ACC112 (cell line): ENCODE data around the gene PRKCE.

ENCODE experiments used
- H2AFZ ChIP-seq: fragments of 200-600 bp; sonication (generic); one replicate; pipeline ENCODE4 v1.6.0; 2017; ENCODE audit warnings: antibody characterized with exemption, low read length; ENCODE audit not compliant: unreplicated experiment
- H3K27ac ChIP-seq: fragments of 200-600 bp; sonication (generic); 2 replicates; pipeline ENCODE4 v1.5.1; 2014; ENCODE audit warnings: low read depth, mild to moderate bottlenecking, antibody characterized with exemption, low read length, moderate library complexity
- H3K27me3 ChIP-seq: fragments of 200-600 bp; sonication (generic); 2 replicates; pipeline ENCODE4 v1.6.1; 2014; ENCODE audit warnings: mild to moderate bottlenecking, antibody characterized with exemption, low read length, moderate library complexity, mixed read lengths; ENCODE audit not compliant: insufficient read depth
- H3K36me3 ChIP-seq: fragments of 200-600 bp; sonication (generic); 2 replicates; pipeline ENCODE4 v1.6.1; 2016; ENCODE audit warnings: mild to moderate bottlenecking, antibody characterized with exemption, low read length, moderate library complexity, mixed read lengths; ENCODE audit not compliant: insufficient read depth
- H3K4me1 ChIP-seq: fragments of 200-600 bp; sonication (generic); one replicate; pipeline ENCODE4 v1.6.1; 2016; ENCODE audit warnings: low read length, mixed read lengths; ENCODE audit not compliant: insufficient read depth, unreplicated experiment, control insufficient read depth
- H3K4me3 ChIP-seq: fragments of 200-600 bp; sonication (generic); 2 replicates; pipeline ENCODE4 v1.5.1; 2014; ENCODE audit warnings: mild to moderate bottlenecking, low read depth, low read length
- H3K79me2 ChIP-seq: fragments of 200-600 bp; sonication (generic); one replicate; pipeline ENCODE4 v1.6.0; 2016; ENCODE audit warnings: low read length; ENCODE audit not compliant: control insufficient read depth, unreplicated experiment, insufficient read depth

The PRKCE gene

DNA sequence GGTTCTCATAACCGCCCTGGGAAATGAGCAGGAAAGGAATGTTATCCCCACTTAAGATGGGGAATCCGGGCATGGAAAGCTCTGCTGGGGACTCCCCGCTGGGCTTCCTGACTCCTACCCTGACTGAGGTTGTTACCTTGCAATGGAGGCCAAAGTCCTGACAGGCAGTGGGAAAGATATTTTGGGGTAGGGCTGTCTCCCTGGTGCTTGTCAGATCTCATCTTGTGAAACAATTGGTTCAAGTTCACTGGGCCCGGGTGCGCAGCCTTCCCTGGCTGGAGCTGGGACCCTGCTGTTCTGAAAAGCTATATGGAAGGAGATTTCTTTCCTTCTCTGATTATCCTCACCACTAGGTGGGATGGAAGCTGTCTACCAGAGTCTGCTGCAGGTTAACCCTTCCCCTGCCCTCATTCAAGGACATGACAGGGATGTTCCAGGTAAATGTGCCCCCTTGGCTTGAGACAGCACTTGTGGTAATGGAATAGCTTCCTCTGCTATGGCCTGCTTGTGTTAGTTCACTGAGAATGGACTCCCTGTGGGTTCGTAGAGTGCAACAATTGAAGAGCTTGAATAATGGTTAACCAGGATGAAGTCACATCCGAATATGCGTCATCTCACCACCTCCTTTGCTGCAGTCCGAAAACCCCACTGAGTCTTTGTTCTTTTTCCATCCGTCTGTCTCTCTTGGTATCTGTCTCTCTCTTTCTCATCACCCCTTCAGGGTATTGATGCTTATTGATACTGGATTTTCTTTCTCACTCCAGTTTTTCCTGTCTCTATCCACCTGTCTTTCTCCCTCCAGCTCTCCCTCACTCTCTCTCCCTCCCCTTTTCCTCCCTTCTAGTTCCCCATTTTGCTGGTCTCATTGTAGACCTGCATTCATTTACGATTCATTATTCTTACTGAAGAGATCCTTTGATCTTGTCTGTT is 577.9 kb downstream of the PRKCE start:
- Histone ChIP-seq H3K4me3 (no peak overlapping the region), H3K4me1 (peaks cover 14% of the 10 kb centered on the region), H3K79me2 (no peaks in the 10 kb centered on the region), H3K36me3 (no peaks in the 10 kb centered on the region), H3K27me3 (no peaks in the 10 kb centered on the region), H3K27ac (no peak overlapping the region), H2AFZ (no peak overlapping the region)

DNA sequence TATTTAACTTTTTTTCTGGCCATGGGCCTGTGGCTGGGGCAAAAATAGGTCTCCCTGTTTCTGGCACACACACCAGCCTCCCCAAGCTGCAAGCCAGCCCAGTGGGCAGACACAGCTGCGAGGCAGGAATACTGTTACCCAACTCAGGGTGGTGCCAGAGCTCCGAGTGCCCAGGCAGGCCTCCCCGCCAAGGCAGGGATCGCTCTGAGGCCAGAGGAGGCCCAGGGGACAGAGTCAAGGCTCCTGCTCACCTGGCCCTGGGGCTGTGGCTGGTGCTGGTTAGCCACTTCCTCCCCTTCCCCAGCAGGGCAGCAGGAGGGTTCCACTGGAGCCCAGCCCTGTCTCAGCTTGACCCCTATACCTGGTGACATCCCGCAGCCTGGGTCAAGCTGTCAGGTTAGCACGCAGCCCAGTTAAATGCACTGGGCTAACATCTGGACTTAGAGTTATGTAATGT is 578.7 kb downstream of the PRKCE start:
- no peak overlapping the region for H3K27ac ChIP-seq
- H3K4me1 ChIP-seq, result peaks cover 10% of the 10 kb centered on the region
- no peak overlapping the region for H3K4me3 ChIP-seq
- no peak overlapping the region for H2AFZ ChIP-seq
- H3K79me2 ChIP-seq, result no peaks in the 10 kb centered on the region
- H3K27me3 ChIP-seq, result no peaks in the 10 kb centered on the region
- no peaks in the 10 kb centered on the region for H3K36me3 ChIP-seq

GRCh38 chr2:46230677-46231425 is 579.4 kb downstream of the PRKCE start:
- Histone ChIP-seq H3K4me3 (no peak overlapping the region), H3K36me3 (no peaks in the 10 kb centered on the region), H3K4me1 (peaks cover 3% of the 10 kb centered on the region), H3K27me3 (no peaks in the 10 kb centered on the region), H3K27ac (no peak overlapping the region), H3K79me2 (no peaks in the 10 kb centered on the region), H2AFZ (no peak overlapping the region)

DNA sequence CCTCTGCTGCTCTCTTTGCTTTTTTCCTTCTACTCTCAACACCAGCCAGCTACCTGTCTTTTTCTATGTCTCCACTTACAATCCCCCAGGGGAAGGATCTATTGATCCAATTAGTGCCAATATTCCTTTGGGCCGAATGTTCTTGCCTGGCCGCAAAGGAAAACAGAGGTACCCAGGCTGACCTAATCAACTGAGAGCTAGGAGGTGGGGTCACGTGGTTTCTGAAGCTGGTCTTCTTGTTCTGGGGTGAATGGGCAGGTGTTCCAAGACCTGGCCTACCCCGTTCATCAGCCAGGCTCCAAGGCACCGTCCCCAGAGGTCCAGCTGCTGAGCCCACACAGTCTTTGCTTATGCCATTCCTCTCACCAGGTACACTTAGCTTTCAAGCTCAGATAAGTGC is 580.2 kb downstream of the PRKCE start:
- Histone ChIP-seq H2AFZ (no peak overlapping the region), H3K27ac (no peak overlapping the region), H3K4me3 (no peak overlapping the region), H3K4me1 (no peaks in the 10 kb centered on the region), H3K79me2 (no peaks in the 10 kb centered on the region), H3K36me3 (no peaks in the 10 kb centered on the region), H3K27me3 (no peaks in the 10 kb centered on the region)

DNA sequence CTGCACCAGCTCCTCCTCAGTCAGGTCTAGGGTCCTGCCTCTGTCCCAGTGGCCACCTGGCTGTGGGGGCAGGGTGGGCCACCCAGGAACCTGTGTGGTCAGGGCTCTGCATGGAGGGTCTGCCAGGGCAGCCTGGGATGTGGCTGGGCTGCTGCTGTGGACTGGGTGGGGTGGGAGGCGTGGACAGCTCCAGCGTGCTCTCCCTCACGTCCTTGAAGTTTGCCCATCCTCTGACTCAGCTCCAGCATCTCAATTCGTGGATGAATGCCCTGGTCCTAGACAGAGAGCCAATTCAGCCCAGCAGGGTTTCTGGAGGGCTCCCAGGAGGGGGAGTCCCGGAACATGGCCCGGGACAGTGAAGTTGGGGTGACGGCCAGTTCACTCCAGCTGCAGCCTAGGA is 581.4 kb downstream of the PRKCE start:
- no peaks in the 10 kb centered on the region for H3K4me1 ChIP-seq
- H3K27ac ChIP-seq, result no peak overlapping the region
- no peaks in the 10 kb centered on the region for H3K27me3 ChIP-seq
- no peak overlapping the region for H3K4me3 ChIP-seq
- no peaks in the 10 kb centered on the region for H3K79me2 ChIP-seq
- H3K36me3 ChIP-seq, result no peaks in the 10 kb centered on the region
- H2AFZ ChIP-seq, result no peak overlapping the region

DNA sequence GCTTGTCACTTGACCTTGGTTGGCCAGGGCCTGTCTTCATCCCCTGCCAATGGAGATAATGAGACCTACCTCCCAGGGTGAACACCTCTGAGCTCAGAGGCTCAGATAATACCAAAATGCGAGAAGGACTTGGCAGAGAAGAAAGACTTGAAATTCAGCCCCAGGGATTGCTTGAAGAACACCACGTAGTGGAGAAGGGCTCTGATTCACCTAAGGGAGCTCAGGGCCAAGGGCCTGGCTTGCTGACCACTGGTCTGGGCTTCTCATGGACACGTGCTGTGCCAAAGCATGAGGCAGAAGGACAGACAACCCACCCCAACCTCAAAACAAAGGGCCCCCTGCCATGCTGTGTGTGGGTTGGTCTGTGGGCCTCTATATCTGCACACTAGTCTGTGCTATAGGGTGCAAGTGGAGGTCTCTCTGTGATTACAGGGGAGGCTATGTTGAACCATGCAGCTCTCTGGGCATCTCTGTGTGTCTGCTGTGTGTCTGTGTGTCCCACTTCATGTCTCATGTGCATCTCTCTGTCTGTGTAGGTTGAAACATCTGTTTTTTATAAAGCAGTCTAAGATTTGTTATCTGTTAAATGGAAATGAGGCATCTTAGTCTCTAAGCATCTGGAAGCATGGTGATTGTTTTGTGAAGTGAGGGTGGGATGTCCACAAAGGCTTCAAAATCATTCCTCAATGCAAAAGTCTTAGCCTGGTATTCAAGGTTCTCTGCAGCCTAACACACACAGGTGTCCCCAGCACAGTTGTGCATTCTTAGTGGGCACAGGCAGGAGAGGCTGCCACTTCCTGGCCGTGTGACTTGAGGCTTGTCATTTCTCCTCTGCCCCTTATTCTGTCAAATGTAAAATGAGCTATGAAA is 584.8 kb downstream of the PRKCE start:
- no peak overlapping the region for H3K4me3 ChIP-seq
- H3K4me1 ChIP-seq, result no peaks in the 10 kb centered on the region
- H3K27me3 ChIP-seq, result no peaks in the 10 kb centered on the region
- no peaks in the 10 kb centered on the region for H3K36me3 ChIP-seq
- no peak overlapping the region for H2AFZ ChIP-seq
- H3K79me2 ChIP-seq, result no peaks in the 10 kb centered on the region
- H3K27ac ChIP-seq, result no peak overlapping the region

- Histone ChIP-seq H3K4me3 (no peak overlapping the region), H3K27ac (no peak overlapping the region), H3K4me1 (no peaks in the 10 kb centered on the region), H3K36me3 (no peaks in the 10 kb centered on the region), H3K79me2 (no peaks in the 10 kb centered on the region), H2AFZ (no peak overlapping the region), H3K27me3 (no peaks in the 10 kb centered on the region)
Observed at GRCh38 chr2:46236876-46237859, 585.7 kb downstream of the PRKCE start.
